H7 (cell line): ENCODE measurements around the gene DYNC2H1. TPM values are rescaled to one million over a fixed set of nuclear protein-coding genes. Genes with fewer than 3 reads are reported as not detected.
A peak's percentile ranks its signal among the peaks of the same experiment; 100 is the strongest.
"Not testable (repeated sequence)": the region's sequence is repeated elsewhere in the genome, so short reads cannot be mapped to it uniquely, and the experiment has no call there.

Source experiments
- DNase-seq: peaks from one replicate; pipeline ENCODE4 v3.0.0; 2012
- H3K27me3 ChIP-seq: 2 replicates; pipeline ENCODE4 v1.6.0; 2011; ENCODE audit warnings: mild to moderate bottlenecking, low read length; ENCODE audit not compliant: control insufficient read depth, insufficient read depth
- H3K36me3 ChIP-seq: replicated peaks from 2 replicates; pipeline ENCODE4 v1.5.1; 2011; ENCODE audit warnings: low read length; ENCODE audit not compliant: control insufficient read depth, insufficient read depth
- H3K4me3 ChIP-seq: 2 replicates; pipeline ENCODE4 v1.5.1; 2011; ENCODE audit warnings: low read depth, mild to moderate bottlenecking, control low read depth, low read length, moderate library complexity; ENCODE audit not compliant: insufficient read depth
- total RNA-seq: library from RNA; depleted of rRNA; stranded (reverse); fragments of >200 nt; shearing (Covaris generic); gene quantifications from 2 replicates; pipeline ENCODE4 v1.2.3, GENCODE V29; 2014

The DYNC2H1 gene
- total RNA-seq, 1 experiment from 2014 or later, result 10.3 TPM

DNA sequence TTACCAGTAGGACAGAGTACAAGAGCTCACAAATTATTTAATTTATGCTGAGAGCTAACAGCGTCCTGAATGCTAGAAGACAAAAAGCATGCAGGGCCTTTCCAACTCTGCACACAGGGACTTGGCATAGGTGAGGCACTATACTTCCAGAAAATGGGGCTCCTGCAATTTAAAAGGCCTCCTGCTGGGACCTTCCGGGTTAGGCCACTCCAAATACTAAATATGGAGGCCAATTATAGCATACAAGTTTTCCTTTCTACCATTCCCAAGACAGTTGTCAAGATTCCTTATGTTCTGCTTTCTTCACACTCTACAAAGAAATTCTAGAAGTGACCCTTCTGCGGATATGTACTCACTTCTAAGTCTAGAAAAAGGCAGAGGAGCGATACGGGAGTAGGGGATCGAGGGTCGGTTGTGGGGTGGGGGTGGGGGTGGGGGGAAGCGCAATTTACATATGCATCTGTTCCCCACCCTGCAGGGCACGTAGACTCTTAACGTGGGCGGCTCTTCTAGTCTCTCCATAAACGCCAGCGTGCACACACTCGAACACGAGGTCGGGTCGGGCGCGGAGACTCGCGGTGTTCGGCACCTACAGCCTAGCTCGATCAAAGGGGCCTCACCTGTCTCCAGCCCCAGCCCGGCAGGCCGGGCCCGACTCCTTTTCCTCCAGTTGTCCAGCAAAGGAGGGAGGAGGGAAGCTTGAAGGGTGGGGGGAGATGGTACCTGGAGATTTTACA, 18.0 kb upstream of the DYNC2H1 start:
- H3K36me3 ChIP-seq, result peaks cover 1% of the 10 kb centered on the region
- peak overlapping the region; percentile 95 for H3K4me3 ChIP-seq
- DNase-seq, result peak; percentile 55
- no peaks in the 10 kb centered on the region for H3K27me3 ChIP-seq

DNA sequence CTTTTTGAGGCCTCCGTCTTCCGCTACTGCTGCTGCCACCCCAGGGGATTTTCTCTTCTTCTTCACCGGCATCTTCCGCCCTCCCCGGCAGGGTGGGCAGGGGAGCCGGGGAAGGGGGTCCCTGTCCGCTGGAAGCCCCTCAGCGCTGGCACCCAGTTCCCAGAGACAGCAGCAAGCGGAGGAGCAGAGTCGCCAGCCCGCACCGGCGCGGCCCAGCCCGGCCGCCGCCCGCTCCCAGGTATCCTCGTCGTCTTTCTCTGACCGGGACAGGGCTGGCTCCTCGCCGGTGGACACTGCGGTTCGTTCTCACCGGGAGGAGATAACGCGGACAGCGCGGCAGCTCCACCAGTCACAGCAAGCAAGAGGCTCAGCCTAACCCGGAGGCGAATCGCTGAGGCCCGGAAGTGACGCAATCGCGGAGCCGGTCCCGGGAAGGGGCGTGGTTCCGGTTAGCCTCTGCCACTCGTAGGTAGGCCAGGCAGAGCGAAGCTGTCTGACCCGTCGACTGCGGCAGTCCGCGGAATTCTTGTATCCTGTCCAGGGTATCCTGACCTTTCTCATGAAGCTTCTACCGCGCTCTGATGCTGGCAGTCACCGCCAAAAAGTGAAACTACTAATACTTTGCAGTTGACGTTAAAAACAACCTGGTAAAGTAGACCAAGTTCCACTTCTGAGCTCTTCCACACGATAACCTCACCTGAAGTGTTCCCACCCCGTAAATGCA, 17.3 kb upstream of the DYNC2H1 start, which contains the start of gene DCUN1D5:
TSS of gene DCUN1D5 (minus strand) at position 360 of the 724 bp plus-strand sequence. CDS start at position 72, 288 bp downstream.
- Histone ChIP-seq H3K4me3 (peak within 1 kb of the TSS; percentile 95), H3K27me3 (no peaks in the 10 kb centered on the region), H3K36me3 (peaks cover 1% of the 10 kb centered on the region; the same call in 1 of the 2 replicates)
- DNase-seq, result peak; percentile 90

DNA sequence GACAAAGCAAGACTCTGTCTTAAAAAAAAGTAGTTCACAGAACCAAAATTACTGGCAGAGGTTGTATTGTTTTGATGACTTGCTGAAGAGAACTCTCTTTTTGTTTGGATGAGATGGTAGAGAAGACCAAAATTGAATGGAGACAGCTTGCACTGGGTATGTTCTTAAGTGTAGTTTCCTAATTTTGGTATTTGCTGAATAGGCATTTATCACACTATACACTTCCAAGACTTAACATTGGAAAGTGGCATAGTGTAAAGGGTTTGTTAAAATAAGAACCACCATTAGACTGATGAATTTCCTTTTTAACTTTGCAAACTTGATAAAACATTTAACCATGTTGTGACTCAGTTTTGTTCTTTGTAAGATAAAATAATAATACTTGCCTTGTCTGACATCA, 11.9 kb upstream of the DYNC2H1 start:
- Histone ChIP-seq H3K36me3 (no peaks in the 10 kb centered on the region), H3K27me3 (no peaks in the 10 kb centered on the region), H3K4me3 (no peak overlapping the region)
- DNase-seq, result no peak

DNA sequence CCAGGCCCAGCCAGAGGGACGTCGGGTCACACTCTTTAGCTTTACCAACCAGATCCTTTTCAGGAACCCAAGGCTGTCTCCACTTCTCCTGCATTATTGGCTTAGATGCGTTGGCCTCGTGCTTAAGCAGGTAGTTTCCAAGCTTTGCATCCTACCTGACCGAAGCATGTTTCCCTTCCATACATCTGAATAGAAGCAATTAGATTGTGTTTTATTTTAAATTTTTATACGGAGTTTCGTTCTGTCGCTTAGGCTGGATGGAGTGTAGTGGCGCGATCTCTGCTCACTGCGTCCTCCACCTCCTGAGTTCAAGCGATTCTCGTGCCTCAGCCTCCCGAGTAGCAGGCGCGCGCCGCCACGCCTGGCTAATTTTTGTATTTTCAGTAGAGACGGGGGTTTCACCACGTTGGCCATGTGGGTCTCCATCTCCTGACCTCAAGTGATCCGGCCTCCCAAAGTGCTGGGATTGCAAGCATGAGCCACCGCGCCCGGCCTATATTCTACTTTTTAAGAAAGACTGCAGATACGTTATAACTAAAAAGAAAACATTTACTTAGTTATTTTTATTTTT, 677 bp downstream of the DYNC2H1 start:
- Histone ChIP-seq H3K36me3 (no peaks in the 10 kb centered on the region), H3K27me3 (no peaks in the 10 kb centered on the region), H3K4me3 (peak overlapping the region; percentile 64)
- DNase-seq, result no peak

DNA sequence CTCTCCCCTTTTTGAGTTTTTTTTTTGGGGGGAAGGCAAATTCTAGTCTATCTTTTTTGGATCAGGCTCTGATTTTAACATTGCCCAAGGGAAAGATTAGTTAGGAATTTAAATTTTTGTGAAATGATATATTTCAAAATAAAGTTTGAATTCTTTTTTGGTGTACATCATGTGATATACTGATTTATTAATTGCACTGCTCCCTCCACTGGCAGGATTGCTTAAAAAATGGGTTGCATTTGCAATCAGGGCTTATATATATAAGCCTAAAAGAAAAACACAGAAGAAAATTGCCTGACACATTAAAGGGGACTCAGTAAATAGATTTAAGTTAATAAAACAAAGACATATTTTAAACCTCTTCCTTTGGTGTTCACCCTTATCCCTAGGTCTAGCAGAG, 1.2 kb downstream of the DYNC2H1 start:
- Histone ChIP-seq H3K36me3 (no peaks in the 10 kb centered on the region), H3K4me3 (peak overlapping the region; percentile 64), H3K27me3 (no peaks in the 10 kb centered on the region)
- no peak for DNase-seq

DNA sequence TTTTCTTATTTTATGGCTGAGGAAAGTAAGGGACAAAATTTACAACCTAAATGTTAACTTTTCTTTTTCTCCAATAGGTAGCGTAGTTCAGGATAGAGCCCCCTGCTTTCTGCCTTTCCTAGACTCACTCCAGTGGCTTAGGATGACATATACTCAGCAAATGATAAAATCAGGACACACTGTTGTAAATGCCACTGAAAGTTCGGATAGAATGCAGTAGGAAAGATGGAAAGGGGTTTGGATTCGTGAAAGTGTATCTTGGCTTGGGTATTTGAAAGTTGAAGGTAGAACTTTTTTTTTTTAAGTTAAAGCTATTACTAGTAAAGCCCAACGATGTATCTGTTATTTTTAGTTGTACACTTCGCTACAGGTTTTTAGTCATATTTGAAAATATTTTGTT, 2.2 kb downstream of the DYNC2H1 start:
- DNase-seq, result no peak
- no peaks in the 10 kb centered on the region for H3K27me3 ChIP-seq
- no peak overlapping the region for H3K4me3 ChIP-seq
- H3K36me3 ChIP-seq, result no peaks in the 10 kb centered on the region

DNA sequence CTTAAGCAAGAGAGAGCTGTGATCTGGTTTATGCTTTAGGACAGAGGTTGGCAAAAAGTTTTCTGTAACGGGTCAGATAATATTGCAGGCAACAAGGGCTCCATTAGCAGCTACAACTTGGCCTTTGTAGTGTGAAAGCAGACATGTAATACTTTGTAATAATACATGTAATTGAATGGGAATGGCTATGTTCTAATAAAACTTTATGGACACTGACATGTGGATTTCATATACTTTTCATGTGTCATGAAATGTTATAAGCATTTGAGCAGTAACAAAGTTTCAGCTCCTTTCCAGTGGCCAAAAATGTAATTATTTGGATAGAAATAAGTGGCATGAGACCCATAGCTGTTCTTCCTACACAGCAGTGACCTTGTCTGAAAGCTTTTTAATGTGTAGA, 3.1 kb downstream of the DYNC2H1 start:
- Histone ChIP-seq H3K4me3 (no peak overlapping the region), H3K36me3 (no peaks in the 10 kb centered on the region; the same call in 1 of the 2 replicates), H3K27me3 (no peaks in the 10 kb centered on the region)
- DNase-seq, result no peak

DNA sequence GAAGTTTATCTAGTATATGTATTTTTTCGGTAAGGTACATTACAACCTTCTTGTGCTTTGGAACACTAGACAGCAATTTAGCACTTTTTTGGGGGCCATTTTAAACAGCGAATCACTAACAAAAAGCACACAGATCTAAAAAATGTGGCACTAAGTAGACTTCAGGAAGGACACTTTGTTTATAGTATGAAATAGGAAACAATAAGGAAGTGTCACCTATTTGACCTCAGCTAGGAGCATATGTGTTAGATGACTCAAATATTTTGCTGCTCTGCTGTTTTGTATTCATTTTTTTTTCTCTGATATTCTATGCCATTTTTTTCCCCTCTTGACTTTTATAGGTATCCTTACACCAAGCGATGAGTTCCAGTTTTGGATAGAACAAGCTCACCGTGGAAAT, 5.6 kb downstream of the DYNC2H1 start:
- no peaks in the 10 kb centered on the region for H3K27me3 ChIP-seq
- H3K36me3 ChIP-seq, result no peaks in the 10 kb centered on the region; the same call in 1 of the 2 replicates
- H3K4me3 ChIP-seq, result no peak overlapping the region
- no peak for DNase-seq

DNA sequence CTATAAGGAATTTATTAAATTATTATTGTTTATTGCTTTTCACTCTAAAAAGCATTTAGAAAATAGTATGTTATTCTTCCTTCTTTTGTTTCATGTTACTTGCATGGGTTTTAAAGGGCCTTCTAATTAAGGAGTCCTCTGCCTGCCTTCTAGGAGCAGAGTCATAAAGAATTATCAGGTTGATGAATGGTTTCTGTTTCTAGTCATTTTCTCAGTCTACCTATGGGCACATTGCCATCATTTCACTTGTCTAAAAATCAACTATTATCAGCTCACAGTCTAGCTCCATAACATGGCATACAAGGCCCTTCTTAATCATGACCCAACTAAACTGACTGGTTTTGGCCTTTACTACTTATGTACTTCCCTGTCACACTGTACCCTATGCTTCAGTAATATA, 16.2 kb downstream of the DYNC2H1 start:
- DNase-seq, result no peak
- Histone ChIP-seq H3K4me3 (no peak overlapping the region), H3K36me3 (no peaks in the 10 kb centered on the region; the same call in 1 of the 2 replicates), H3K27me3 (no peaks in the 10 kb centered on the region)

DNA sequence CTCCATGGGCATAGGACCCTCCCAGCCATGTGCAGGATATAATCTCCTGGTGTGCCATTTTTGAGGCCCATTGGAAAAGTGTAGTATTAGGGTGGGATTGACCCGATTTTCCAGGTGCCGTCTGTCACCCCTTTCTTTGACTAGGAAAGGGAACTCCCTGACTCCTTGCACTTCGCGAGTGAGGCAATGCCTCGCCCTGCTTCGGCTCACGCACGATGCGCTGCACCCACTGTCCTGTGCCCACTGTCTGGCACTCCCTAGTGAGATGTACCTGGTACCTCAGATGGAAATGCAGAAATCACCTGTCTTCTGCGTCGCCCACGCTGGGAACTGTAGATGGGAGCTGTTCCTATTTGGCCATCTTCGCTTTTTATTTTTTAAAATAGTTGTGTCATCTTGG, 32.8 kb downstream of the DYNC2H1 start:
- H3K4me3 ChIP-seq, H3K36me3 ChIP-seq, H3K27me3 ChIP-seq, DNase-seq: not testable (repeated sequence)

DNA sequence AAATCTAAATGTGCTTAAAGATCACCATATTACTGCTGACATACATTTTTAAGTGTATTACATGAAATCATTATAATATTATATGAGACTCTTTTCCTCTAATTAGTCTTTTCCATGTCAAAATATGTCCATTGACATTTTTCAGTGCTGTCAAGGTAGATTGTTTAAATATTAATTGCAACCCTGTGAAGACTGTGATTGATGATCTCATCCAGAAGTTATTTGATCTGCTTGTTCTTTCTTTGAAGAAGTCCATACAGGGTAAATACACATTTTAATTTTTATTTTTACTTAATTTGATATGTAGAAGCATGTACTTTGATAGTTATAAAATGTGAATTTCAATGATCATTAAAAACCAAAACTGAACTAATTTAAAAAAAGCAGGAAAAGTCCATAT, 38.4 kb downstream of the DYNC2H1 start:
- H3K36me3 ChIP-seq, result no peaks in the 10 kb centered on the region
- no peak for DNase-seq
- H3K27me3 ChIP-seq, result no peaks in the 10 kb centered on the region
- H3K4me3 ChIP-seq, result no peak overlapping the region

DNA sequence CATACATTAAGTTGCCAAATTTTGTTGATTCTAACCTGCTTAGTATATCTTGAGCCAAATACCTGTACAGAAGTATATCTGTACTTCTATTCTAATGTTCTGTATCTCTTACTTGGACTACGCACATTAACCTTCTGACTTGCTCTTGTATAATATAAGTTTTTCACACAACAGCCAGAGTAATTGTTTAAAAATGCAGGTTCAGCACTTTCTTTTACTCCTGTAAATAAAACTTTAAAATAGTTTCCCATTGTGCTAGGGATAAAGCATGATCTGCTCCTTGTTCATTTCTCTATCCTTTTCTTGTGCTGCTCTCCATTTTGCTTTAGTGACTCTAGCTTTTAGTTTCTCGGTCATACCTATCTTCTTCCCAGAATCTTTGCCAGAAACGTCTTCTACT, 48.3 kb downstream of the DYNC2H1 start:
- DNase-seq, result no peak
- H3K36me3 ChIP-seq, result no peaks in the 10 kb centered on the region
- no peaks in the 10 kb centered on the region for H3K27me3 ChIP-seq
- H3K4me3 ChIP-seq, result no peak overlapping the region

DNA sequence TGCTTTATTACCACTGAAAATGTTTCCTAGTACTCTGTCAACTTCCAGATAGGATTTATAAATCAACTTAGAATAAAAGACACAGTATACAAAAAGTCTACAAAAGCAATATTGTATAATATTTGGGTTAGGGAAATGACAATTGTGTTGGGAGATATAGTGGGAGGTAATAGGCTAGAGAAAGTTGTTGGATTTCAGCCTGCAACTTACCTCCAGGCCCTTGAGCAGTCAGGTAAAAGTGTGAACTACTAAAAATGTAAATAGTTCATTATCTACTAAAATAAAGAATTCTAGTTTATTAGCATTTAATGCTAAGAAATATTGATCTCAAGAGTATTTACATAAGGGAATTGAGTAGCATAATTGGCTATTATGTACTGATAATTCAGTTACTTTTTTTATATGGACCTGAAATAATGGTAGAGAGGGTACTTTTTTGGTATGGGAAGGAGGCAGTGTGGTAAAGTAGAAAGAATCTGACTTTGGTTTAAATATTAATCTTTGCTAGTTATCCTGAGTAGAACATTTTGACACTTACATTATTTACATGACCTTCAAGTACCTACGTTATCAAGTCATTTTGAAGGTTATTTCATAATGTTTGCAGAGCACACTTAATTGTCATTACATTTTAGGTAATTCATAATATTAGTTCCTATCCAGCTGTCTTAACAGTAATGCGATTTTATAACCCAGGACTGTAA, 55.0 kb downstream of the DYNC2H1 start:
- DNase-seq, result no peak
- Histone ChIP-seq H3K27me3 (no peaks in the 10 kb centered on the region), H3K36me3 (peaks cover 1% of the 10 kb centered on the region; the same call in 1 of the 2 replicates), H3K4me3 (no peak overlapping the region)

DNA sequence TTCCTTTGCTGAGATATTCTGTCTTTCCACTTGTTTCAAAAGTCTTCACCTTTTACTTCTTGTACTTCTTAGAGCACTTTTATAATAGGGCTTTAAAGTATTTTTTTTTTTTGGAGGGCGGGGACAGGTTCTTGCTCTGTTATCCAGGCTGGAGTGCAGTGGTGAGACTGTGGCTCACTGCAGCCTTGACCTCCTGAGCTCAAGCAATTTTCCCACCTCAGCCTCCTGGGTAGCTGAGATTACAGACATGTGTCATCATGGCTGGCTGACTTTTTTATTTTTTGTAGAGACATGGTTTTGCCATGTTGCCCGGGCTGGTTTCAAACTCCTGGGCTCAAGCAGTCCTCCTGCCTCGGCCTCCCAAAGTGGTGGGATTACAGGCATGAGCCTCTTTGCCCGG, 57.9 kb downstream of the DYNC2H1 start:
- Histone ChIP-seq H3K27me3 (no peaks in the 10 kb centered on the region), H3K36me3 (peaks cover 1% of the 10 kb centered on the region; the same call in 1 of the 2 replicates), H3K4me3 (no peak overlapping the region)
- no peak for DNase-seq
